ENCODE measurements around the gene HSPA1B. TPM values are rescaled to one million over a fixed set of nuclear protein-coding genes. Genes with fewer than 3 reads are reported as not detected.

Gene HSPA1B
- 106 and 118 TPM in 2 replicates for total RNA-seq (2014; rRNA removed; shearing (Covaris generic))

DNA sequence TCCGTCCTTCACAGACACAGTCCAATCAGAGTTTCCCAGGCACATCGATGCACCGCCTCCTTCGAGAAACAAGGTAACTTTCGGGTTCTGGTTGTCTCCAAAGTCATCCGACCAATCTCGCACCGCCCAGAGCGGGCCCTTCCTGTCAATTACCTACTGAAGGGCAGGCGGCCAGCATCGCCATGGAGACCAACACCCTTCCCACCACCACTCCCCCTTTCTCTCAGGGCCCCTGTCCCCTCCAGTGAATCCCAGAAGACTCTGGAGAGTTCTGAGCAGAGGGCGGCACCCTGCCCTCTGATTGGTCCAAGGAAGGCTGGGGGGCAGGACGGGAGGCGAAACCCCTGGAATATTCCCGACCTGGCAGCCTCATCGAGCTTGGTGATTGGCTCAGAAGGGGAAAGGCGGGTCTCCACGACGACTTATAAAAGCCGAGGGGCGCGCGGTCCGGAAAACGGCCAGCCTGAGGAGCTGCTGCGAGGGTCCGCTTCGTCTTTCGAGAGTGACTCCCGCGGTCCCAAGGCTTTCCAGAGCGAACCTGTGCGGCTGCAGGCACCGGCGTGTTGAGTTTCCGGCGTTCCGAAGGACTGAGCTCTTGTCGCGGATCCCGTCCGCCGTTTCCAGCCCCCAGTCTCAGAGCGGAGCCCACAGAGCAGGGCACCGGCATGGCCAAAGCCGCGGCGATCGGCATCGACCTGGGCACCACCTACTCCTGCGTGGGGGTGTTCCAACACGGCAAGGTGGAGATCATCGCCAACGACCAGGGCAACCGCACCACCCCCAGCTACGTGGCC is at the start of gene HSPA1B:
HSPA1B (plus strand) TSS at position 453 of the 794 bp plus-strand sequence; CDS start at position 666, 213 bp downstream.
- Histone ChIP-seq H3K36me3 (no peaks in the 10 kb centered on the region), H3K27me3 (no peaks in the 10 kb centered on the region), H3K4me1 (no peaks in the 10 kb centered on the region), H3K4me3 (peak within 1 kb of the TSS; percentile 60), H3K27ac (peak within 1 kb of the TSS; percentile 67), H3K9me3 (replicated peaks) (no peaks in the 10 kb centered on the region)
- peak; percentile 98 to 99 for DNase-seq

GRCh38 chr6:31778193-31778592 is 49.3 kb upstream of the HSPA1B start:
- no peaks in the 10 kb centered on the region for H3K27me3 ChIP-seq
- no peaks in the 10 kb centered on the region for H3K9me3 ChIP-seq (replicated peaks)
- no peak for DNase-seq
- no peak overlapping the region for H3K4me3 ChIP-seq
- peaks cover 22% of the 10 kb centered on the region for H3K36me3 ChIP-seq
- H3K4me1 ChIP-seq = peaks cover 3% of the 10 kb centered on the region; the same call in 1 of the 2 replicates
- no peak overlapping the region for H3K27ac ChIP-seq

- Histone ChIP-seq H3K4me1 (peaks cover 3% of the 10 kb centered on the region; the same call in 1 of the 2 replicates), H3K27me3 (no peaks in the 10 kb centered on the region), H3K4me3 (no peak overlapping the region), H3K36me3 (peaks cover 26% of the 10 kb centered on the region), H3K27ac (no peak overlapping the region), H3K9me3 (replicated peaks) (no peaks in the 10 kb centered on the region)
- no peak for DNase-seq
Measured at GRCh38 chr6:31778999-31779885, 48.3 kb upstream of the HSPA1B start.

- no peaks in the 10 kb centered on the region for H3K27me3 ChIP-seq
- H3K9me3 ChIP-seq (replicated peaks) = no peaks in the 10 kb centered on the region
- peaks cover 3% of the 10 kb centered on the region; the same call in 1 of the 2 replicates for H3K4me1 ChIP-seq
- H3K27ac ChIP-seq = no peak overlapping the region
- no peak for DNase-seq
- peaks cover 30% of the 10 kb centered on the region for H3K36me3 ChIP-seq
- H3K4me3 ChIP-seq = no peak overlapping the region
Measured at GRCh38 chr6:31779908-31780307, 47.6 kb upstream of the HSPA1B start.

GRCh38 chr6:31780507-31781243 is 46.9 kb upstream of the HSPA1B start:
- Histone ChIP-seq H3K27me3 (no peaks in the 10 kb centered on the region), H3K4me3 (no peak overlapping the region), H3K4me1 (peaks cover 3% of the 10 kb centered on the region; the same call in 1 of the 2 replicates), H3K9me3 (replicated peaks) (no peaks in the 10 kb centered on the region), H3K36me3 (peaks cover 31% of the 10 kb centered on the region), H3K27ac (no peak overlapping the region)
- no peak for DNase-seq

DNA sequence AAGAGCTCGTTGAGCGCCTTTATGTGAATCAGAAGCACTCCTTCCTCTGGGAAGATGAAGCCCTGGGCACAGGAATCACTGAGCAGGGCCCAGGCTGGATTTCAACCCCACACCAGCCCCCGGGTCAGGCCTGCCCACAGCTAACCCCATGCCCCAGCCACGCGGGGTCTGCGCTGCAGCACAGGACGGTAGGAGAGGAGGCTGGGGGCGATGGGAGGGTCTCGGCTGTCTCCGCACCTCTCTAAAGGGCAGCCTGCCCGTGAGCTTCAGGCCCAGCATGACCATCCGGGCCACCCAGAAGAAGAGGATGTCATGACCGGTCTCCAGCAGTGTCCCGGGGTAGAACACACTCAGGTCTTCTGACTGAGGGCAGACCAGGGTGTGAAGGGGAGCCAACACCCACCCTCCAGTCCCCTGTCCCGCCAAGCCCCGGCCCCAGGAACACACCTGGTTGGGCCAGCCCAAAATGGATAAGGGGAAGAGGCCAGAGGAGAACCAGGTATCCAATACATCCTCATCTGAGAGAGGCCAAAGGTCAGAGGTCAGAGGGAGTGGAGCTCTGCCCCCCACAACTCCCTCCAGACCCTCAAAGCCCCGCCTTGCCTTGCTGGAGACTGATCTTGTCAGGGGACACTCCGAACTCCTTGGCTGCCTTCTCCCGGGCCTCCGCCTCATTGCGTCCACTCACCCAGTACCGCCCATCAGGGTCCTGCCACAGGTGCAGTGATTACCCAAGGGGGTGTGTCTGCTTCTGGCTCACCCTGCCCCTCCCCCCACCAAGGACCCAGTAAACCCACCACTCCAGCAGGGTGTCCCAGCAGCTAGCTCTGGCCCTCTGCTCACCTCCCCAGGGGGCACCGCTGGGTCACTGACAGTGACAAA is 46.1 kb upstream of the HSPA1B start:
- no peaks in the 10 kb centered on the region for H3K9me3 ChIP-seq (replicated peaks)
- H3K36me3 ChIP-seq = peaks cover 31% of the 10 kb centered on the region
- H3K27me3 ChIP-seq = no peaks in the 10 kb centered on the region
- H3K4me1 ChIP-seq = peaks cover 3% of the 10 kb centered on the region; the same call in 1 of the 2 replicates
- DNase-seq = no peak
- H3K4me3 ChIP-seq = no peak overlapping the region
- H3K27ac ChIP-seq = no peak overlapping the region

- Histone ChIP-seq H3K9me3 (replicated peaks) (no peaks in the 10 kb centered on the region), H3K27me3 (no peaks in the 10 kb centered on the region), H3K27ac (no peak overlapping the region), H3K36me3 (peaks cover 31% of the 10 kb centered on the region), H3K4me1 (no peaks in the 10 kb centered on the region; the same call in 1 of the 2 replicates), H3K4me3 (no peak overlapping the region)
- no peak for DNase-seq
Measured at GRCh38 chr6:31782126-31782855, 45.2 kb upstream of the HSPA1B start.

DNA sequence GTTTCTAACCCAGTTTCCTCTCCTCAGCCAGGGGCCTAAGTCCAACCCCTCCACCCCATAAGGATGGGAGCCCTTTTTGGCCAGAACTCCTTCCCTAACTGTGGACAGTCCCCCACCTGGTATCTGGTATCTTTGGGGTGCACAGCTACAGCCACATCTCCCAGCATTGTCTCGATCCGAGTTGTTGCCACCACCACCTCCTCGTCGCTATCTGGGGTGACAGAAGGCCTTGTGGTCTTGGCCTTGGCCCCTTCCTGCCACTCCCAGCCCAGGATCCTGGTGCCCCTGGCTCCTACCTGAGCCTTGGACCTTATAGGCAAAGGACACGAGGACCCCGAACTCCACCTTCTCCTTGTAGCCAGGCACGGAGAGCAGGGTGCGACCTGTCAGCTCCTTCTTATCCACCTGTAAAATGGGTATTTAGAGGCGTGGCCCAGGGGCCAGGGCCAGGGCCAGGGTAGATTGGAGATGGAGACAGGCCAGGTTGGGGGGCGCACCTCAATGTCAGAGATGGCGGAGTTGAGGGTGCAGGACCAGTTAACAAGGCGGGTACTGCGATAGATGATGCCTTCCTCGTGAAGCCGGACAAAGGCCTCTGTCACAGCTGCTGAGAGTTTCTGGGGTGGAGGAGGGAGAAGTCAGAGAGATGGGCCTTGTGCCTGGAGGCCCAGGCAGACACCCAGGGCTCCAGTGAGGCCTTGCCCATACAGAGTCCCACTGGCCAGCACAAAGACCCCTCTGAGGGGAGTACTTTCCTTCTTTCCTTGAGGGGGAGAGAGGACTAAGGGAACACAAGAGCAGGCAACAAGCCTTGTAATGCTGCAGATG is 43.2 kb upstream of the HSPA1B start:
- Histone ChIP-seq H3K27me3 (no peaks in the 10 kb centered on the region), H3K27ac (no peak overlapping the region), H3K4me1 (no peaks in the 10 kb centered on the region), H3K36me3 (peaks cover 37% of the 10 kb centered on the region), H3K4me3 (no peak overlapping the region), H3K9me3 (replicated peaks) (no peaks in the 10 kb centered on the region)
- no peak for DNase-seq

DNA sequence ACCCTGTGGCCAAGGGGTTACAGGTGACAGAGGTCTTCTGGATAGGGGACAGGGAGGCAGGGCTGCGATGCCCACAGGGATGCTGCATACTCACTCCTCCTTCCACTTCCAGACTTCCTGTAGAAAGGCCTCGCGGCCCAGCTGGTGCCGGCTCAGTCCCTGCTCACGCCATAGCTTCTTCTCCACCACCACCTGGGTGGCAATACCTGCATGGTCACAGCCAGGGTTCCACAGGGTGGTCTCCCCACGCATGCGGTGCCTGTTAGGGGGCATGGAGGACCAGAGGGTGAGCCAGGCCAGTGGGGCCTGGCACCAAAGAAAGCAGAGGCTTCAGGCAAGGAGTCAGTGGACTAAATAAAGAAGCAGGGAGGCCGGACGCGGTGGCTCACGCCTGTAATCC is 42.1 kb upstream of the HSPA1B start:
- Histone ChIP-seq H3K27me3 (no peaks in the 10 kb centered on the region), H3K4me3 (no peak overlapping the region), H3K4me1 (no peaks in the 10 kb centered on the region), H3K27ac (no peak overlapping the region), H3K9me3 (replicated peaks) (no peaks in the 10 kb centered on the region), H3K36me3 (peaks cover 40% of the 10 kb centered on the region)
- DNase-seq = no peak

- Histone ChIP-seq H3K27ac (no peak overlapping the region), H3K4me3 (no peak overlapping the region), H3K4me1 (no peaks in the 10 kb centered on the region), H3K27me3 (no peaks in the 10 kb centered on the region), H3K9me3 (replicated peaks) (no peaks in the 10 kb centered on the region), H3K36me3 (peaks cover 38% of the 10 kb centered on the region)
- DNase-seq = peak; percentile 52 to 70
Measured at GRCh38 chr6:31791324-31792089, 36.0 kb upstream of the HSPA1B start.

DNA sequence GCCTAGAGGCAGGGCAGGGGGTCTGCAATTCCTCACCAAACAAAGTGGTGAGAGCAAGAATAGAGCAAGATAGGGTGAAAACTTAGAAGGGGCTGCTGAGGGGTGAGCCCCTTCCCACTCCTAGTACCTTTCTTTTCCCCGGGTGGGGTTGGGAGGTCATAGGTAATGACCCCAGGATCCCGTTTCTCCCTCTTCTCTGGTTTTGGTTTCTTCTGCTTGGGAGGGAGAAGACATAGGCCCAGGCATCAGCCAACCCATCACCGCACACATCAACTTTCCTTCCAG is 35.5 kb upstream of the HSPA1B start:
- H3K9me3 ChIP-seq (replicated peaks) = no peaks in the 10 kb centered on the region
- H3K27ac ChIP-seq = no peak overlapping the region
- no peaks in the 10 kb centered on the region for H3K27me3 ChIP-seq
- H3K4me1 ChIP-seq = no peaks in the 10 kb centered on the region
- H3K36me3 ChIP-seq = peaks cover 38% of the 10 kb centered on the region
- H3K4me3 ChIP-seq = no peak overlapping the region
- DNase-seq = no peak

GRCh38 chr6:31792761-31793171 is 34.8 kb upstream of the HSPA1B start:
- no peak overlapping the region for H3K4me3 ChIP-seq
- no peaks in the 10 kb centered on the region for H3K9me3 ChIP-seq (replicated peaks)
- H3K27me3 ChIP-seq = no peaks in the 10 kb centered on the region
- peaks cover 38% of the 10 kb centered on the region for H3K36me3 ChIP-seq
- no peaks in the 10 kb centered on the region for H3K4me1 ChIP-seq
- DNase-seq = no peak
- H3K27ac ChIP-seq = no peak overlapping the region

Data from SJCRH30 (cell line).